ENCODE results near the gene CELSR2.

Gene CELSR2

DNA sequence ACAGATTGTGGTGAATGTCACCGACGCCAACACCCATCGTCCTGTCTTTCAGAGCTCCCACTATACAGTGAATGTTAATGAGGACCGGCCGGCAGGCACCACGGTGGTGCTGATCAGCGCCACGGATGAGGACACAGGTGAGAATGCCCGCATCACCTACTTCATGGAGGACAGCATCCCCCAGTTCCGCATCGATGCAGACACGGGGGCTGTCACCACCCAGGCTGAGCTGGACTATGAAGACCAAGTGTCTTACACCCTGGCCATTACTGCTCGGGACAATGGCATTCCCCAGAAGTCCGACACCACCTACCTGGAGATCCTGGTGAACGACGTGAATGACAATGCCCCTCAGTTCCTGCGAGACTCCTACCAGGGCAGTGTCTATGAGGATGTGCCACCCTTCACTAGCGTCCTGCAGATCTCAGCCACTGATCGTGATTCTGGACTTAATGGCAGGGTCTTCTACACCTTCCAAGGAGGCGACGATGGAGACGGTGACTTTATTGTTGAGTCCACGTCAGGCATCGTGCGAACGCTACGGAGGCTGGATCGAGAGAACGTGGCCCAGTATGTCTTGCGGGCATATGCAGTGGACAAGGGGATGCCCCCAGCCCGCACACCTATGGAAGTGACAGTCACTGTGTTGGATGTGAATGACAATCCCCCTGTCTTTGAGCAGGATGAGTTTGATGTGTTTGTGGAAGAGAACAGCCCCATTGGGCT is 3.0 kb downstream of the CELSR2 start:
- no peak for DNase-seq

DNA sequence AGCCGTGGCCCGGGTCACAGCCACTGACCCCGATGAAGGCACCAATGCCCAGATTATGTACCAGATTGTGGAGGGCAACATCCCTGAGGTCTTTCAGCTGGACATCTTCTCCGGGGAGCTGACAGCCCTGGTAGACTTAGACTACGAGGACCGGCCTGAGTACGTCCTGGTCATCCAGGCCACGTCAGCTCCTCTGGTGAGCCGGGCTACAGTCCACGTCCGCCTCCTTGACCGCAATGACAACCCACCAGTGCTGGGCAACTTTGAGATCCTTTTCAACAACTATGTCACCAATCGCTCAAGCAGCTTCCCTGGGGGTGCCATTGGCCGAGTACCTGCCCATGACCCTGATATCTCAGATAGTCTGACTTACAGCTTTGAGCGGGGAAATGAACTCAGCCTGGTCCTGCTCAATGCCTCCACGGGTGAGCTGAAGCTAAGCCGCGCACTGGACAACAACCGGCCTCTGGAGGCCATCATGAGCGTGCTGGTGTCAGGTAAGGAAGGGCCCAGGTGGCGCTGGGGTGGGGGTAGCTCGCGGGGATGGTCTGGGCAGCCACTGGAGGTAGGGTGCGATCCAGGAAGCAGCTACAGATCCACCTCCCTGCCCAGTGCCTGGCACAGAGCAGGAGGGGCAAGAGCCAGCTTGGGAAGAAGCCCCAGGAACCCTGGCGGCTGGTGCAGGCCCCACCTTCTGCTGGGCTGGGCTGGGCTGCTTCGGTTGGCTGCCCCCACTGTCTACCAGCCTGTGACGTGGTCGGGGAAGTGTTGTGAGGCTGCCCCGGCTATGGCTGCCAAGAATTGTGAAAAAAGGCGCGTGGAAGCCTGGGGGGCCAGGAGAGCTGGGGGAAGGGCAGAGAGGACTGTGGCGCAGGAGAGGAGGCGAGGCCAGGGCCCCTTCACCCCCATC is 3.8 kb downstream of the CELSR2 start:
- DNase-seq = no peak

DNA sequence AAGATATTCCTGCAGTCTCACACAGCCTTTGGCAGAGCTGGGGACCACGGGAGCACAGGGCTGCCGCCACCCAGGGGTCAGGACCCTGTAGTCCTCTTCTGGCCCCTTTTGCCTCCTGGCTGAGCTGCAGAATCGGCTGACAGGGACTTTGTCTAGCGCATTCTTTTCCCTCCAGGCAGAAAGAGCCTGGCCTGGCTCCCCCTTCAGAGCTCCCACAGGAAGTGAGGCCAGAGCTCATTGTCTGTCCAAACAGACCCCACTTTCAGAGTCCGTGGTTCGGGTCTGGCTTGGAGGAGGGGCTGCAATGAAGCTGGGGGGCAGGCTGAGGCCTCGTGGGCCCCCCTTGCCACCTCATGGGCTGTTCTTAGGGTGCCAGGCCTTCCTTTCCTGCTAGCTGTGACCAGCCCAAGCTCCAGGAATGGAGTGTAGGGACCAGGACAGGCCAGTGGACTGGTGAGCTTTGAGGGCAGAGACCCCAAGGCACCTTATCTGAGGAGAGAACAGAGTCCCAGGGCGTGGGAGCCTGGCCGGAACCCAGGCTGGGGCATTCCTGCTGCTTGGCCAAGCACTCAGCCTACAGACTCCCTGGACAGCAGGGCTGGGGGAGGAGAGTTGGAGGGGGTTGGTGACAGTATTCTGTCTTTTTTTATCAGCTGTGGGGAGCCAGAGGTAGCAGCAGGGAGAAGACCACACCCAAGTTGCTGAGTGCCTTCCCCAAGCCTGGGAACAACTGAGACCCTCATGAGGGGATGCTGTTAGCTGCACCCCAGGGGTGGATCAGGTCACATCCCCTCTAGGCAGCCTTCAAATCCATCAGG is 4.7 kb downstream of the CELSR2 start:
- DNase-seq = no peak

DNA sequence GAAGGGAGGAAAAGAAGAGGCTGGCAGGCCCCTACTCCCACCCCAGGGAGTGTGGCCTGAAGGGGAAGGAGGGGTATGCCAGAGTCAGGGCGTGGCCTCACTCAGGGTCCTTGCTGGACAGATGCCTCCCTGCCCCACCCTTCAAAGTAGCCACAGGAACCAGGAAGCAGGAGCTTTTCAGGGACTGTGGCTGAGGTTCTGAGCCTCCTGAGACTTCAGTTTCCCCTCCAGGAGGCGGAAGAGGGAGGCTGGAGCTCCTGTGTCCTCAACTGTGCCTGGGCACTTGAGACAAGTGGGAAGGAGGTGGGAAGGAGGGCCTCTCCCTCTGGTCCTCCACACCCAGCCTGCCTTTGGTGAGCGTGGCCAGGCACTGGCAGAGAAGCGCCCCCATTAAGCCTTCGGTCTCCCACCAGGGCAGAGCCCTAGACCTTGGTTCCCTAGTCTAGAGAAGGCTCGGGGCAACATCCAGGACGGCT is 5.3 kb downstream of the CELSR2 start:
- no peak for DNase-seq

DNA sequence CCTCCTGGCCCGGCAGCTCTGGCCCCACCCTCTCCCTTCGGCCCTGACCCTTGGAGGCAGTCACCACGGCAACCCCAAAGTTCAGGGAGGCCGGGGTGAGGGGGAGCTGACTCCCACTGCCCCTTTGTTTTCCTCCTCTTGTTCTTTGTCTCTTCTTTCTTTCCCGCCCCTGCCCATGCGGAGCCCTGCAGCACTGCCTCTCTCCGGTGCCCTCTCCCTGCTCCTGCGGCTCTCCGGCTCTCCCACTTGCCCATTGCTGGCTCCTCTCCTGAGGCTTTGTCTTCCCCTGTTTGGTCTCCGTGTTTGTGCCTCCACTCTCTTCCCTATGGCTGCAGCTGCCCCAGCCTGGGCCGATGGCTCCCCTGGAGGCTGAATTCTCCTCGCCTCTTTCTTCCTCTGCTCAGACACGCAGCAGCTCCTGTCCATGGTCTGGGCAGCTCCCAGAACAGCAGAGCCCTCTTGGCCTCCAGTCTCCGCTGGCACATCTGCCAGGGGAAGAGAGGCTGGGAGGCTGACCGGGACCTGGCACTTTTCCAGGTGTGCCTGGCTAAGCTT is 5.8 kb downstream of the CELSR2 start:
- no peak for DNase-seq

DNA sequence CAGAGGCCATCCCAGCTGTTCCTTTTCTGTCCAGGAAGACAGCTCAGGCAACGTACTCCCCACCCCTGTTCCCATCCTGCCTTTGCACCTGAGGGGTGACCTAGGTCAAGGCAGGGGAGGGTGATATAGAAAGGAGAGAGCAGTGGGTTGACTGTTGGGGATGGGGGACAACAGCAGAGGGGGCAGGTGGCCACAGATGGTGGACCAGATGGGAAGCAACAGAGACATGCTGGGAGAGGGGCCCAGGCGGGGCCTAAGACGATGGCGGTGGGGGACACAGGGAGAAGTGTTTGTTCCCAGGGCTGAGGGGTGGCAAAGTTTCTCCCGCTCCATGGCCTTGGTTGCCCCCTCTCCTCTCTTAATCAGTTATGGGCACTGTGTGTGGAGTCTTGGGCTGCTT is 6.3 kb downstream of the CELSR2 start:
- peak; percentile 88 for DNase-seq

DNA sequence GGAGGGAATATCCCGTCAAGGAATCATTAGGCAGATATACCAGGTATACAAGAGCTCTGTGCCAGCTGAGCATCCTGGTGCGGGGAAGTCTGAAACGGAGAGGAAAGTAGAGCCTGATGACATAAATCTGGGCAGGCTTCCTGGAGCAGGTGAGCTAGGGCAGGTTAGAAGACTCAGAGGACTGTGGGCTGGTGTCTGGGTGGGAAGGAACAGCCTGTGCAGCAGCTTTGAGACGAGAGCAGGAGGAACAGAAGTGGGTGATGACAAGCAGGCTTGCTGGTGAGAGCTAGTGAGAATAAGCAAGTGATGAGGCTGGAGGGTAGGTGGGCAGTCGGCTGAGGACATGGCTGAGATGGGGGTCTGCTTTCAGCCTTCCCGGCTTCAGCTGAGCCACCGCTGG is 6.7 kb downstream of the CELSR2 start:
- peak; percentile 84 for DNase-seq

DNA sequence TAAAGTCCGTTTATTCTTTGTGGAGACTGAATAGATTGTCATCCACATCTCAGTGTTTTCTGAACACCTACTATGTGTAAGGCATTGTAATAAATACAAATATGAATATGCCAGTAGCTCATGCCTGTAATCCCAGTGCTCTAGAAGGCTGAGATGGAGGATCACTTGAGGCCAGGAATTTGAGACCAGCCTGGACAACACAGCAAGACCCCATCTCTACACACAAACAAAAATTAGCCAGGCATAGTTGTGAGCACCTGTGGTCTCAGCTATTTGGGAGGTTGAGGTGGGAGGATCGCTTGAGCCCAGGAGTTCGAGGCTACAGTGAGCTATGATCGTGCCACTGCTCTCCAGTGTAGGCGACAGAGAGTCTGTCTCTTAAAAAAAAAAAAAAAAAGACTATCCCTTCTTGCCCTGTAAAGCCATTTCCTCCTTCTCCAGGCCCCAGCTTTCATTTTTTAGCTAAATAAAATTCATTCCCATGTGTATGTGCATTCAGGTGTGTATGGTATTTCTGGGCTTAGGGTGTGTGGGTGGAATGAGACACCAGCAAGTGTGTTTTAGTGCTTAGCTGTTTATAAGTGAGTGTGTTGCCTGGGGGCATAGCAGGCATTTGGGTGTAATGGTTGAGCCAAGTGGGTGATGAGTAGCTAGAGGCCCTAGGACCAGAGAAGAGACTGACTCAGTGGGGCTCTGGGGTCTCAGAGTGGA is 7.8 kb downstream of the CELSR2 start:
- DNase-seq = no peak

DNA sequence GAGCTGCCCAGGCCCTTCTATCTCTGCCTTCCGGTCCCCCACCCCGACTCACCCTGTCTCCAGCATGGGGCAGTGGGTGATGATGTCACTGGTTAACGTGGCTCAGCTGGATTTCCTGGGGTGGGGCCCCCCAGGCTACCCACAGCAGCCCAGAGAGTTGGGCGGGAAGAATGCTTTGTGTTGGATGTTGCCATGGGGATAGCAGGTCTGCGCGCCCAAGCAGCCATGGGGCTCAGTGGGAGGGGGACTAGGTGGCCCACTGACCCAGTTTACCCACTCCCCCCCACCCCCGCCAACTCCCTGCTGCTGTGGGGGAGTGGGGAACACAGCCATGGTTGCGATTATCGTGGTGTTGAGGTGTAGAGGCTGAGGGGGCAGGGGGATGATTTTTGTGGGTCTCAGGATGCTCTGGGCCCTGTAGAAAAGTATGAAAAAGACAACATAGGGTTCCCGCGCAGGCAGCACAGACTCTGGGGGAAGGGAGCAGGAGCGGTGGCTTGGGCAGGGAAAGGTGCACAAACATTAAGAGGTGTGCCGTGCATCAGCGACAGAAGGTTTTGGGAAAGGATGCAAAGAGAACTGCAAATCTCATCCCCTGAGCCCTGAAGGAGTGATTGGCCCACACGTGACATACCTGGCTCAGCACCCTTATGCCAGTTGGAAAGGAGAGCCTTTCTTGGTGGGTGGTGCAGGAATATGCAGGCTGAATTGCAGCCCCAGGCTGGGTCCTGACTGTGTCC is 8.5 kb downstream of the CELSR2 start:
- DNase-seq = no peak

DNA sequence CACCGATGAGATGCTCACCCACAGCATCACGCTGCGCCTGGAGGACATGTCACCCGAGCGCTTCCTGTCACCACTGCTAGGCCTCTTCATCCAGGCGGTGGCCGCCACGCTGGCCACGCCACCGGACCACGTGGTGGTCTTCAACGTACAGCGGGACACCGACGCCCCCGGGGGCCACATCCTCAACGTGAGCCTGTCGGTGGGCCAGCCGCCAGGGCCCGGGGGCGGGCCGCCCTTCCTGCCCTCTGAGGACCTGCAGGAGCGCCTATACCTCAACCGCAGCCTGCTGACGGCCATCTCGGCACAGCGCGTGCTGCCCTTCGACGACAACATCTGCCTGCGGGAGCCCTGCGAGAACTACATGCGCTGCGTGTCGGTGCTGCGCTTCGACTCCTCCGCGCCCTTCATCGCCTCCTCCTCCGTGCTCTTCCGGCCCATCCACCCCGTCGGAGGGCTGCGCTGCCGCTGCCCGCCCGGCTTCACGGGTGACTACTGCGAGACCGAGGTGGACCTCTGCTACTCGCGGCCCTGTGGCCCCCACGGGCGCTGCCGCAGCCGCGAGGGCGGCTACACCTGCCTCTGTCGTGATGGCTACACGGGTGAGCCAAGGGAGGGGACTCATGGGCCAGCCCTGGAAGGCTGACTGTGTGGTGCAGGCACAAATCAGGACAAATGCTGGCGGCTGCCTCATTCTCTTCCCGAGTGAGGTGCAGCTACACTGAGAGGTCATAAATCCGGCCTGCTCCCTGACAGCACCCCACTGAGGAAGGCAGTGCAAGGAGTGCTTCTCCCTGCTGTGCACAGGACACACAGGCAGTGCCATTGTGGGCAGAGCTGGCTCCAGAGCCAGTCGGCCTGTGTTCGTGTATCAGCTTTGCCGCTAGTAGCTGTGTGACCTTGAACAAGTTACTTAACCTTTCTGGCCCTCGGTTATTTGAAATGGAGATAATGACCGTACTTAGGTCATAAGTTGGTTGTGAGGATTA is 9.4 kb downstream of the CELSR2 start:
- DNase-seq = no peak

DNA sequence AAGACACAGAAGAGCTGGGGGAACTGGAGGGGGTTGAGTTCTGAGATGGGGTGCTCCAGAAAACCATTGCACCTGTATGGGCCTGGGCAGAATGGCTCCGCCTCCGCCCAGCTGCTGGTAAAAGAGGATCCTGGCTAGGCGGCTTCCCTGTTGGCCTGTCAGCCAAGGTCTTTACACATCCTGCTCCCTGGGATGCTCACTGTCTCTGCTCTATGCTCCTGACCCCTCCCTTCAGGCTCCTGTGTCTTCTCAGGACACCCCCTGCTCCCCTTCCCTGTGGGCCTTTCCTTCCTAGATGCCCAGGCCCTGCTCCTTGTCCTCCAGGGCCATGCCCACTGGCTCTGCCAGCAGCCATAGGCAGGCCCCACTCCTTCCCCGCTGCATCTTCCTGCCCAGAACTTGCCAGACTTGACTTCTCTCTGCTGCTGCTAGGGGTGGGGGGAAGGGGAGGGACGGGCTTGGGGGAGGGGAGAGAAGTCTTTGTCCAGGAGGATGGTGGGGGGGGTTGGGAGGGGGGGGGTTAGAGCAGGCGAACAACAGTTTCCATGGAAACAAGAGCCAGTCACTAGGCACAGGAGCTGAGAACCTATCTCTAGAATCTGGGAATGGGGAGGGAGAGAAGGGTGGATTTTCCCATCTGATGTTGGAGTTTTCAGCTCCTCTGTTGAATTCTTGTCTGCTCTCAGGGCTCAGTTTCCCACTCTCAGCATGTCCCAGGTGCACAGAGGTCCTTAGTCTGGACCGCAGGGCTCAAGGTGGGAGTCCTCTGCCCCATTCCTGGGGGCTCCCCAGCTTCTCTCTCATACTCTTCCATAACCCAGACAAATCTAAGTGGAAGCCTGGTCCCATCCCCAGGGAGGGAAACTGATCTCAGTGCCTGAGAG is 10.6 kb downstream of the CELSR2 start:
- DNase-seq = no peak

DNA sequence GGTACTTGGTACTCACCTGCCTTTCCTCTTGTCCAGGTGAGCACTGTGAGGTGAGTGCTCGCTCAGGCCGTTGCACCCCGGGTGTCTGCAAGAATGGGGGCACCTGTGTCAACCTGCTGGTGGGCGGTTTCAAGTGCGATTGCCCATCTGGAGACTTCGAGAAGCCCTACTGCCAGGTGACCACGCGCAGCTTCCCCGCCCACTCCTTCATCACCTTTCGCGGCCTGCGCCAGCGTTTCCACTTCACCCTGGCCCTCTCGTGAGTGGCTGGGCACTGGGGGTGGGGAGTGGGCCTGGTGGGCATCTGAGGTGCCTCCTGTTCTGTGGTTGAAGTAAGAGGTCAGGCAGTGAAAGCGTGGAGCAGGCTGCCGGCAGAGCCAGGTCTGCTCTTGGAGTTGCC is 11.7 kb downstream of the CELSR2 start:
- no peak for DNase-seq

DNA sequence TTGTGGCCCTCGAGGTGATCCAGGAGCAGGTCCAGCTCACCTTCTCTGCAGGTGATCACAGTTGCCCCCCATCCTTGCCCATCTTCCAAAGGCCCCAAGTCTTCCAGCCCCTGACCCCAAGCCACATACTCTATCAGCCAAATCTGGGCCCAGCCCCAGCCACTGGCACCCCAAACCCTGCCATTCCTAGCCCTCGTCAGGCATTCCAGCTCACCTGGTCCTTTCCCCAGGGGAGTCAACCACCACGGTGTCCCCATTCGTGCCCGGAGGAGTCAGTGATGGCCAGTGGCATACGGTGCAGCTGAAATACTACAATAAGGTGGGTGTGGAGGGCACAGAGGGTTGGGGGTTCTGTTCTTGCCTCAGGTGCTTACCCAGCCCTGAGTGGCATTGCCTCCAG is 12.2 kb downstream of the CELSR2 start:
- DNase-seq = no peak

DNA sequence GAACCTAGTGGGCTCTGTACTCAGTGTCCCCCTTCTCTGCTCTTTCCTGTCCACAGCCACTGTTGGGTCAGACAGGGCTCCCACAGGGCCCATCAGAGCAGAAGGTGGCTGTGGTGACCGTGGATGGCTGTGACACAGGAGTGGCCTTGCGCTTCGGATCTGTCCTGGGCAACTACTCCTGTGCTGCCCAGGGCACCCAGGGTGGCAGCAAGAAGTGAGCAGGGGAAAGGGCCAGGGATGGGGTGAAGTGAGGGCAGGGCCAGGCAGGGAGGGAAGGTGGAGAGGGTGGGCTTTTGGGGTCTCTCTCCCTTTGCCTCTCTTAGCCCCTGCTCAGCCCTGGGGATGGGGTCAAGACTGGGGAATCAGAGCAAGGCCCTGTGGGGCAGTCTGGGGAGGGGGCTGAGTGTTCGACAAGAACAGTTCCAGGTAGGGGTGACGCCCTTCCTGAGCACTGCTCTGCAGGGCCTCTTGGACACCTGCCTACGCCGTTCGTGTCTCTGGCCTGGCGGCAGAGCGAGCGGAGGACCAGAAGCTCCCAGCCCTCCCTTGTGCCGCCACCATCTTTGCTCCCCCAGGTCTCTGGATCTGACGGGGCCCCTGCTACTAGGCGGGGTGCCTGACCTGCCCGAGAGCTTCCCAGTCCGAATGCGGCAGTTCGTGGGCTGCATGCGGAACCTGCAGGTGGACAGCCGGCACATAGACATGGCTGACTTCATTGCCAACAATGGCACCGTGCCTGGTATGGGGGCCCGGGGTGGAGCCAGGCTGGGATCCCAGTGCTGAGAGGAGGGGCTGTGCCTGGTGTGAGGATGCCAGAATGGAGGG is 13.1 kb downstream of the CELSR2 start:
- DNase-seq = no peak

DNA sequence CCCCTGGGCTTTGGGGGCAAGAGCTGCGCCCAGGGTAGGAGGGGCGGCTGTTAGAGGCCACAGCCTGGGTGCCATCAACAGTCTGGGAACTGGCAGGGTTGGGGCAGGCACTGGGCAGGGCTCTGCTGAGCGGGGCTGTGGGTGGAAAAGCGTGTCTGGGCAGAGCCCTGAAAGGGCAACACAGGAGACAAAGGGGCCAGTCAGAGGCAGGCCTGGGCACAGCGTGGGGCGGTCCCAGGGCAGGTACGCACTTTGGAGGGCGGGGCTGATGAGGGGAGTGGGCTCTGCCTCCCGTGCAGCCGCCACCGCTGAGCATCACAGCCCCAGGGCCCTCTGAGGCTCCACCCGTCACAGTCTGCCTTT is 13.9 kb downstream of the CELSR2 start:
- peak; percentile 25 for DNase-seq

DNA sequence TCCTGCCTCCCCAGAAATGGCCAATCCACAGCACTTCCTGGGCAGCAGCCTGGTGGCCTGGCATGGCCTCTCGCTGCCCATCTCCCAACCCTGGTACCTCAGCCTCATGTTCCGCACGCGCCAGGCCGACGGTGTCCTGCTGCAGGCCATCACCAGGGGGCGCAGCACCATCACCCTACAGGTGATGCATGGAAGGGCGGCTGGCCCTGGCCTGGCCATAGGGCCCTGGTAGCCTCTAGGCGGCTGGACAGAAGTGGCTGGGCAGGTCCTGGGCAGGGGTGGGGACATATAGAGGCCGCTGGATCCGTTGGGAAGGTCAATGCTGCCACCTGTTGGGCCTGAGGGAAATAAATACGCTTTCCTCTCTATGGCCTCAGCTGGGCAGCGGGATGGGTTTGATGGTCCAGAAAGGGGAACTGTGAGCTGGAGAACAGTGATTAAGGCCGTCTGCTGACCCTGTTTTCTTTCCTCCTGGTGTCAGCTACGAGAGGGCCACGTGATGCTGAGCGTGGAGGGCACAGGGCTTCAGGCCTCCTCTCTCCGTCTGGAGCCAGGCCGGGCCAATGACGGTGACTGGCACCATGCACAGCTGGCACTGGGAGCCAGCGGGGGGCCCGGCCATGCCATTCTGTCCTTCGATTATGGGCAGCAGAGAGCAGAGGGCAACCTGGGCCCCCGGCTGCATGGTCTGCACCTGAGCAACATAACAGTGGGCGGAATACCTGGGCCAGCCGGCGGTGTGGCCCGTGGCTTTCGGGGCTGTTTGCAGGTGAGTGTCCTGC is 14.4 kb downstream of the CELSR2 start:
- no peak for DNase-seq

DNA sequence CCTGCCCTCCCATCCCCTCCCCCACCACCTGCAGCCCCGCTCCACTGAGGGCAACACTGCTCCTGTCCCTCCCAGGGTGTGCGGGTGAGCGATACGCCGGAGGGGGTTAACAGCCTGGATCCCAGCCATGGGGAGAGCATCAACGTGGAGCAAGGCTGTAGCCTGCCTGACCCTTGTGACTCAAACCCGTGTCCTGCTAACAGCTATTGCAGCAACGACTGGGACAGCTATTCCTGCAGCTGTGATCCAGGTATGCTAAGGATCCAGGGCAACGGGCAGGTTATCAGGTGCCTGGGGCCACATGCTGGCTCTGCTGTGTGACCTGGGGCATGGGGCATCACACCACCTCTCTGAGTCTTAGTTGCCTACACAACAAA is 15.0 kb downstream of the CELSR2 start:
- DNase-seq = no peak

DNA sequence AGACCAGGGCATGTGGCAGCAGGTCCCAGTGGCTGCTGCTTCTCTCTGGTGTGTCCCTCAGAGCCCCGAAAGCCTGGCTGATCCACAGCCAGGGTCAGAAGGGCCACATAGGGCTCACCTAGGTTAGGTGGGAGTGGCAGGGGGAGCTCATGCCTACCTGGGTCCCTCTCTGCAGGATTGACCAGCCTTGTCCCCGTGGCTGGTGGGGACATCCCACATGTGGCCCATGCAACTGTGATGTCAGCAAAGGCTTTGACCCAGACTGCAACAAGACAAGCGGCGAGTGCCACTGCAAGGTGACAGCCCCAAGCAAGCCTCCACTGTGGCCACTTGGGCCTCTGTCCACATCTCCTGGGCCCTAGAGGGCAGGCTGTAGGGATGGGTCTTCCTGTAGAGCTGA is 15.7 kb downstream of the CELSR2 start:
- no peak for DNase-seq

Data from NCI-H2171 treated with DMSO at 0.1 percent for 48 hours (cell line).